GM12878 (cell line): ENCODE measurements around the gene P3H3. TPM values are rescaled to one million over a fixed set of nuclear protein-coding genes. Genes with fewer than 3 reads are reported as not detected.

Experiments used
- ATAC-seq: fragments of 200-7000 bp; cut with Tn5 transposase; 3 replicates; pipeline ENCODE4 v1.9.1; 2020; ENCODE audit warnings: mild to moderate bottlenecking, moderate library complexity
- BruUV-seq: library from RNA; stranded (reverse); fragments of 400-500 nt; replicated peaks from 2 replicates; lab custom pipeline; 2021; lab: Mats Ljungman, UMichigan
- CTCF ChIA-PET: fragments of 300-600 bp; sonication (Branson Sonifier 250); formaldehyde crosslinking; extraction: SDS; loops from one replicate; lab custom pipeline; 2021; ENCODE audit warnings: inconsistent platforms; lab: Yijun Ruan, JAX
- POLR2A ChIA-PET: fragments of 350-600 bp; formaldehyde crosslinking; extraction: SDS; loops from one replicate; lab custom pipeline; 2021; ENCODE audit warnings: inconsistent platforms; lab: Charles Lee
- RAD21 ChIA-PET: fragments of 300-600 bp; sonication (Branson Sonifier 250); formaldehyde crosslinking; loops from one replicate; lab custom pipeline; 2023; ENCODE audit warnings: antibody characterized with exemption; ENCODE audit not compliant: unreplicated experiment; lab: Charles Lee
- SMC1A ChIA-PET: fragments of 300-600 bp; sonication (Branson Sonifier 250); formaldehyde crosslinking; loops from one replicate; lab custom pipeline; 2023; ENCODE audit not compliant: unreplicated experiment, uncharacterized antibody; lab: Charles Lee
- DNase-seq: peaks from one replicate; pipeline ENCODE4 v3.0.0-alpha.2; 2011; ENCODE audit warnings: low read depth, low spot score
- FAIRE-seq: peaks from 3 replicates; lab custom pipeline; 2011; peaks lifted over from hg19 to GRCh38; lab: Jason Lieb, UNC
- H2AFZ ChIP-seq: 2 replicates; pipeline ENCODE4 v1.6.0; 2011; ENCODE audit warnings: low read depth, low read length, control low read depth; ENCODE audit not compliant: control insufficient read depth
- H3K27ac ChIP-seq: 2 replicates; pipeline ENCODE4 v1.5.1; 2011; ENCODE audit warnings: control low read depth; ENCODE audit not compliant: control insufficient read depth, insufficient read depth
- H3K27me3 ChIP-seq, 2 experiments: replicated peaks in 1 of 2; 2 replicates each; pipeline versions ENCODE4 v1.6.0 to v1.6.1; 2011; ENCODE audit warnings: low read length in 1 of 2; ENCODE audit not compliant: control insufficient read depth in 2 of 2, insufficient read depth in 2 of 2
- H3K36me3 ChIP-seq, 2 experiments: 2 replicates each; pipeline ENCODE4 v1.5.1; 2011; ENCODE audit warnings: low read length in 1 of 2; ENCODE audit not compliant: control insufficient read depth in 2 of 2, insufficient read depth in 2 of 2
- H3K4me1 ChIP-seq: 2 replicates; pipeline ENCODE4 v1.6.1; 2011; ENCODE audit warnings: mild to moderate bottlenecking, low read length, moderate library complexity, mixed read lengths; ENCODE audit not compliant: control insufficient read depth, insufficient read depth
- H3K4me2 ChIP-seq: 2 replicates; pipeline ENCODE4 v1.6.0; 2011; ENCODE audit warnings: control low read depth; ENCODE audit not compliant: control insufficient read depth, insufficient read depth
- H3K4me3 ChIP-seq: fragments of 200-600 bp; sonication (generic); 2 replicates; pipeline ENCODE4 v1.5.1; 2016
- H3K79me2 ChIP-seq: 2 replicates; pipeline ENCODE4 v1.6.0; 2011; ENCODE audit warnings: low read length; ENCODE audit not compliant: control insufficient read depth, insufficient read depth
- H3K9ac ChIP-seq: 2 replicates; pipeline ENCODE4 v1.8.0; 2011; ENCODE audit warnings: low read length, control low read depth, mixed read lengths; ENCODE audit not compliant: control insufficient read depth, insufficient read depth
- H3K9me3 ChIP-seq: replicated peaks from 3 replicates; pipeline ENCODE4 v1.5.1; 2011; ENCODE audit warnings: mild to moderate bottlenecking, low read length; ENCODE audit not compliant: control insufficient read depth, insufficient read depth
- H4K20me1 ChIP-seq: 2 replicates; pipeline ENCODE4 v1.6.0; 2011; ENCODE audit not compliant: control insufficient read depth, insufficient read depth
- BCL11A ChIP-seq: IDR thresholded peaks from 2 replicates; pipeline ENCODE4 v1.6.1; 2011; ENCODE audit warnings: low read depth, low read length
- ETV6 ChIP-seq, 2 experiments: fragments of 450-650 bp in 1 of 2; IDR thresholded peaks in 1 of 2; conservative IDR thresholded peaks in 1 of 2; 2 replicates each; pipeline ENCODE4 v1.6.1; 2014; ENCODE audit warnings: antibody characterized with exemption in 1 of 2, borderline replicate concordance in 1 of 2, low read depth in 1 of 2, mild to moderate bottlenecking in 1 of 2, moderate library complexity in 1 of 2
- HDAC6 ChIP-seq: fragments of 200-600 bp; sonication (generic); IDR thresholded peaks from one replicate; pipeline ENCODE4 v1.8.0; 2017; ENCODE audit warnings: antibody characterized with exemption; ENCODE audit not compliant: unreplicated experiment
- JUND ChIP-seq: IDR thresholded peaks from 2 replicates; pipeline ENCODE4 v1.6.1; 2012; ENCODE audit warnings: low read depth, mild to moderate bottlenecking, low read length, improper control_type of control experiment, moderate library complexity
- RB1 ChIP-seq: fragments of 450-650 bp; formaldehyde crosslinking; IDR thresholded peaks from 2 replicates; pipeline ENCODE4 v1.6.1; 2017; ENCODE audit warnings: mild to moderate bottlenecking, borderline replicate concordance
- SIX5 ChIP-seq: IDR thresholded peaks from 2 replicates; pipeline ENCODE4 v1.6.1; 2011; ENCODE audit warnings: mild to moderate bottlenecking, low read depth, low read length, moderate library complexity; ENCODE audit not compliant: severe bottlenecking
- SMC3 ChIP-seq: IDR thresholded peaks from 2 replicates; pipeline ENCODE4 v1.6.1; 2011; ENCODE audit warnings: low read length, improper control_type of control experiment, borderline replicate concordance
- YY1 ChIP-seq: IDR thresholded peaks from 2 replicates; pipeline ENCODE4 v1.6.1; 2011; ENCODE audit warnings: low read depth, mild to moderate bottlenecking, low read length
- WGBS: methylation state at CpG from one replicate; pipeline ENCODE4 v1.1.6; 2016; ENCODE audit warnings: low lambda C conversion rate; ENCODE audit not compliant: insufficient replicate concordance, insufficient coverage; ENCODE audit errors: missing lambda C conversion rate; 5-methylcytosine and 5-hydroxymethylcytosine counted together
- in situ Hi-C: fragments of 300-500 bp; cut with MboI; formaldehyde crosslinking; loops from 9 replicates; pipeline ENCODE4 v1.14.3; 2018; ENCODE audit warnings: mixed read lengths
- intact Hi-C: fragments of 100-400 bp; cut with micrococcal nuclease; formaldehyde crosslinking; loops from one replicate; pipeline ENCODE4 v1.14.2; 2022; ENCODE audit not compliant: unreplicated experiment
- polyA plus RNA-seq, 11 experiments: library from polyadenylated mRNA; depleted of rRNA in 4 of 11; unstranded in 6 of 11; stranded (reverse) in 5 of 11; fragments of >200 nt; fragmentation: Nextera tagmentation in 4 of 11; fragmentation: Illumina TruSeq in 1 of 11; extraction: Ambion mirVana in 4 of 11; extraction: Trizol in 1 of 11; gene quantifications; 1 replicate in 1 of 11; 2 replicates in 10 of 11; pipeline versions ENCODE4 v1.2.1 to v1.2.3, GENCODE V29; 2011 to 2016; ENCODE audit warnings: inconsistent platforms in 2 of 11, missing spikeins in 2 of 11, low read depth in 1 of 11
- total RNA-seq, 4 experiments: library from RNA; depleted of rRNA in 3 of 4; stranded (reverse); fragments of >200 nt in 3 of 4; fragmentation: Illumina TruSeq in 1 of 4; extraction: Trizol in 1 of 4; gene quantifications; 2 replicates each; pipeline versions ENCODE4 v1.2.1 to v1.2.3, GENCODE V29; 2013 to 2021
- TF ChIP-seq, protein P1 (sequence below): IDR thresholded peaks from 2 replicates; pipeline ENCODE4 v1.6.1; 2011; ENCODE audit warnings: borderline replicate concordance, low read depth, mild to moderate bottlenecking, moderate library complexity, mixed read lengths, low read length; ENCODE audit not compliant: insufficient read depth; ENCODE audit errors: extremely low read length
- TF ChIP-seq, protein P2 (sequence below): fragments of 150-350 bp; IDR thresholded peaks from 2 replicates; pipeline ENCODE4 v1.6.1; 2016; ENCODE audit warnings: low read depth, low read length
- TF ChIP-seq, protein P3 (sequence below): fragments of 450-650 bp; IDR thresholded peaks from 2 replicates; pipeline ENCODE4 v1.6.1; 2017; ENCODE audit warnings: mild to moderate bottlenecking, moderate library complexity
- TF ChIP-seq, protein P4 (sequence below): fragments of 450-650 bp; IDR thresholded peaks from 2 replicates; pipeline ENCODE4 v1.6.1; 2017; ENCODE audit warnings: mild to moderate bottlenecking, low read depth, inconsistent platforms; ENCODE audit not compliant: poor library complexity, severe bottlenecking

Gene P3H3
- total and polyA plus RNA-seq, 10 of the 15 experiments (the other 5 are each of a cell fraction or from before 2014, with no cell fraction given) = 0.03 to 0.21 (median 0.05) TPM; not detected in 7

DNA sequence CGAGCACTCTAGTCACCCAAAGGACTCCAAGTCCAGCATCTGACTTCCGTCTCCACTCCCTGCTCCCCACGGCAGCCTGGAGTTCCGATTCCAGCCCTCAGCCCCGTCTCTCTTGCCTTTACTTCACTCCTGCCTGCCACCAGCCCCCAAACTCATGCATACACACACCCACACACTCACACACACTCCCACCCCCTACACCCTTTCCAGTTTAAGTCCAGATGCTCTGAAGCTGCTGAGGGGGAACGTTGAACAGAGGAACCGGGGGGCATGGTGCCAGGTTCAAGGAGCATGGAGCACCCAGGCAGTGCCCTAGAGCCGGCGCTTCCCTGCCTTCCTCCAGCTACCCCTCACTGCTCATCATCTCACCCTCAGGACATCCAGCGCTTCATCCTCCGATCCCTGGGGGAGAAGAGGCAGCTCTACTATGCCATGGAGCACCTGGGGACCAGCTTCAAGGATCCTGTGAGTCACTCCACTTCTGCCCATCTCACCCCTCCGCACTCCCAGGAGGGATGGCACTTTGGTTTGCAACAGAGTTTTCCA lies 3.3 kb downstream of the P3H3 start:
- Histone ChIP-seq H3K27me3 (peaks cover 17 to 20% of the 10 kb centered on the region in 2 experiments), H3K27ac (no peak overlapping the region), H3K4me2 (no peak overlapping the region), H3K79me2 (no peaks in the 10 kb centered on the region), H3K4me1 (peaks cover 4% of the 10 kb centered on the region), H2AFZ (no peak overlapping the region), H3K36me3 (no peaks in the 10 kb centered on the region), H3K4me3 (no peak overlapping the region), H4K20me1 (no peaks in the 10 kb centered on the region), H3K9me3 (no peaks in the 10 kb centered on the region), H3K9ac (no peak overlapping the region)
- ATAC-seq = no peak
- ChIA-PET POLR2A (no interaction called here), CTCF (interaction anchor here (2.2 to 6.8 kb wide), 3 partner anchors 19 to 79 kb away, joined by 14 to 72 read pairs (median 43); partner anchors contain the start of genes CDCA3, MLF2 and USP5), RAD21 (interaction anchor here (0.6 to 3.0 kb wide), 2 partner anchors 78 to 91 kb away, joined by 3 to 14 read pairs; partner anchors contain the start of gene MLF2), SMC1A (interaction anchor here (0.7 to 5.8 kb wide), 2 partner anchors 13 to 78 kb away, joined by 3 to 35 read pairs; partner anchors contain the start of gene MLF2)
- WGBS = 46% methylated on average over 12 of the region's 12 CpGs
- in situ Hi-C loops = no loop called here
- intact Hi-C loops = no loop called here
- FAIRE-seq = no peak
- no peak for DNase-seq
- BruUV-seq = no TSS peak
- TF ChIP-seq SMC3 (no peak), JUND (no peak), YY1 (no peak), HDAC6 (no peak), BCL11A (no peak), RB1 (no peak), SIX5 (no peak), ETV6 (conservative IDR thresholded peaks at IDR 0.05 in 1 of 2, IDR thresholded peaks at IDR 0.05 in 1 of 2; ENCODE audit: borderline replicate concordance in 1 of 2, low read depth in 1 of 2) (no peak)
- TF ChIP-seq, protein P1, sequence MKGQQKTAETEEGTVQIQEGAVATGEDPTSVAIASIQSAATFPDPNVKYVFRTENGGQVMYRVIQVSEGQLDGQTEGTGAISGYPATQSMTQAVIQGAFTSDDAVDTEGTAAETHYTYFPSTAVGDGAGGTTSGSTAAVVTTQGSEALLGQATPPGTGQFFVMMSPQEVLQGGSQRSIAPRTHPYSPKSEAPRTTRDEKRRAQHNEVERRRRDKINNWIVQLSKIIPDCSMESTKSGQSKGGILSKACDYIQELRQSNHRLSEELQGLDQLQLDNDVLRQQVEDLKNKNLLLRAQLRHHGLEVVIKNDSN = no peak
- TF ChIP-seq, protein P2, sequence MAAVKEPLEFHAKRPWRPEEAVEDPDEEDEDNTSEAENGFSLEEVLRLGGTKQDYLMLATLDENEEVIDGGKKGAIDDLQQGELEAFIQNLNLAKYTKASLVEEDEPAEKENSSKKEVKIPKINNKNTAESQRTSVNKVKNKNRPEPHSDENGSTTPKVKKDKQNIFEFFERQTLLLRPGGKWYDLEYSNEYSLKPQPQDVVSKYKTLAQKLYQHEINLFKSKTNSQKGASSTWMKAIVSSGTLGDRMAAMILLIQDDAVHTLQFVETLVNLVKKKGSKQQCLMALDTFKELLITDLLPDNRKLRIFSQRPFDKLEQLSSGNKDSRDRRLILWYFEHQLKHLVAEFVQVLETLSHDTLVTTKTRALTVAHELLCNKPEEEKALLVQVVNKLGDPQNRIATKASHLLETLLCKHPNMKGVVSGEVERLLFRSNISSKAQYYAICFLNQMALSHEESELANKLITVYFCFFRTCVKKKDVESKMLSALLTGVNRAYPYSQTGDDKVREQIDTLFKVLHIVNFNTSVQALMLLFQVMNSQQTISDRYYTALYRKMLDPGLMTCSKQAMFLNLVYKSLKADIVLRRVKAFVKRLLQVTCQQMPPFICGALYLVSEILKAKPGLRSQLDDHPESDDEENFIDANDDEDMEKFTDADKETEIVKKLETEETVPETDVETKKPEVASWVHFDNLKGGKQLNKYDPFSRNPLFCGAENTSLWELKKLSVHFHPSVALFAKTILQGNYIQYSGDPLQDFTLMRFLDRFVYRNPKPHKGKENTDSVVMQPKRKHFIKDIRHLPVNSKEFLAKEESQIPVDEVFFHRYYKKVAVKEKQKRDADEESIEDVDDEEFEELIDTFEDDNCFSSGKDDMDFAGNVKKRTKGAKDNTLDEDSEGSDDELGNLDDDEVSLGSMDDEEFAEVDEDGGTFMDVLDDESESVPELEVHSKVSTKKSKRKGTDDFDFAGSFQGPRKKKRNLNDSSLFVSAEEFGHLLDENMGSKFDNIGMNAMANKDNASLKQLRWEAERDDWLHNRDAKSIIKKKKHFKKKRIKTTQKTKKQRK = no peak
- TF ChIP-seq, protein P3, sequence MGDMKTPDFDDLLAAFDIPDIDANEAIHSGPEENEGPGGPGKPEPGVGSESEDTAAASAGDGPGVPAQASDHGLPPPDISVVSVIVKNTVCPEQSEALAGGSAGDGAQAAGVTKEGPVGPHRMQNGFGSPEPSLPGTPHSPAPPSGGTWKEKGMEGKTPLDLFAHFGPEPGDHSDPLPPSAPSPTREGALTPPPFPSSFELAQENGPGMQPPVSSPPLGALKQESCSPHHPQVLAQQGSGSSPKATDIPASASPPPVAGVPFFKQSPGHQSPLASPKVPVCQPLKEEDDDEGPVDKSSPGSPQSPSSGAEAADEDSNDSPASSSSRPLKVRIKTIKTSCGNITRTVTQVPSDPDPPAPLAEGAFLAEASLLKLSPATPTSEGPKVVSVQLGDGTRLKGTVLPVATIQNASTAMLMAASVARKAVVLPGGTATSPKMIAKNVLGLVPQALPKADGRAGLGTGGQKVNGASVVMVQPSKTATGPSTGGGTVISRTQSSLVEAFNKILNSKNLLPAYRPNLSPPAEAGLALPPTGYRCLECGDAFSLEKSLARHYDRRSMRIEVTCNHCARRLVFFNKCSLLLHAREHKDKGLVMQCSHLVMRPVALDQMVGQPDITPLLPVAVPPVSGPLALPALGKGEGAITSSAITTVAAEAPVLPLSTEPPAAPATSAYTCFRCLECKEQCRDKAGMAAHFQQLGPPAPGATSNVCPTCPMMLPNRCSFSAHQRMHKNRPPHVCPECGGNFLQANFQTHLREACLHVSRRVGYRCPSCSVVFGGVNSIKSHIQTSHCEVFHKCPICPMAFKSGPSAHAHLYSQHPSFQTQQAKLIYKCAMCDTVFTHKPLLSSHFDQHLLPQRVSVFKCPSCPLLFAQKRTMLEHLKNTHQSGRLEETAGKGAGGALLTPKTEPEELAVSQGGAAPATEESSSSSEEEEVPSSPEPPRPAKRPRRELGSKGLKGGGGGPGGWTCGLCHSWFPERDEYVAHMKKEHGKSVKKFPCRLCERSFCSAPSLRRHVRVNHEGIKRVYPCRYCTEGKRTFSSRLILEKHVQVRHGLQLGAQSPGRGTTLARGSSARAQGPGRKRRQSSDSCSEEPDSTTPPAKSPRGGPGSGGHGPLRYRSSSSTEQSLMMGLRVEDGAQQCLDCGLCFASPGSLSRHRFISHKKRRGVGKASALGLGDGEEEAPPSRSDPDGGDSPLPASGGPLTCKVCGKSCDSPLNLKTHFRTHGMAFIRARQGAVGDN = no peak
- TF ChIP-seq, protein P4, sequence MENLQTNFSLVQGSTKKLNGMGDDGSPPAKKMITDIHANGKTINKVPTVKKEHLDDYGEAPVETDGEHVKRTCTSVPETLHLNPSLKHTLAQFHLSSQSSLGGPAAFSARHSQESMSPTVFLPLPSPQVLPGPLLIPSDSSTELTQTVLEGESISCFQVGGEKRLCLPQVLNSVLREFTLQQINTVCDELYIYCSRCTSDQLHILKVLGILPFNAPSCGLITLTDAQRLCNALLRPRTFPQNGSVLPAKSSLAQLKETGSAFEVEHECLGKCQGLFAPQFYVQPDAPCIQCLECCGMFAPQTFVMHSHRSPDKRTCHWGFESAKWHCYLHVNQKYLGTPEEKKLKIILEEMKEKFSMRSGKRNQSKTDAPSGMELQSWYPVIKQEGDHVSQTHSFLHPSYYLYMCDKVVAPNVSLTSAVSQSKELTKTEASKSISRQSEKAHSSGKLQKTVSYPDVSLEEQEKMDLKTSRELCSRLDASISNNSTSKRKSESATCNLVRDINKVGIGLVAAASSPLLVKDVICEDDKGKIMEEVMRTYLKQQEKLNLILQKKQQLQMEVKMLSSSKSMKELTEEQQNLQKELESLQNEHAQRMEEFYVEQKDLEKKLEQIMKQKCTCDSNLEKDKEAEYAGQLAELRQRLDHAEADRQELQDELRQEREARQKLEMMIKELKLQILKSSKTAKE = no peak
